WI38 (cell line): Measurements from ENCODE around the gene DYNC1LI1.

Experiments used
- H3K4me3 ChIP-seq: 2 replicates; pipeline ENCODE4 v1.5.1; 2011; ENCODE audit warnings: low read depth, mild to moderate bottlenecking, control low read depth, low read length
- TF ChIP-seq, protein P1 (sequence below): IDR thresholded peaks from 2 replicates; pipeline ENCODE4 v1.5.1; 2012; ENCODE audit warnings: low read depth, mild to moderate bottlenecking, control low read depth, low read length

Gene DYNC1LI1

DNA sequence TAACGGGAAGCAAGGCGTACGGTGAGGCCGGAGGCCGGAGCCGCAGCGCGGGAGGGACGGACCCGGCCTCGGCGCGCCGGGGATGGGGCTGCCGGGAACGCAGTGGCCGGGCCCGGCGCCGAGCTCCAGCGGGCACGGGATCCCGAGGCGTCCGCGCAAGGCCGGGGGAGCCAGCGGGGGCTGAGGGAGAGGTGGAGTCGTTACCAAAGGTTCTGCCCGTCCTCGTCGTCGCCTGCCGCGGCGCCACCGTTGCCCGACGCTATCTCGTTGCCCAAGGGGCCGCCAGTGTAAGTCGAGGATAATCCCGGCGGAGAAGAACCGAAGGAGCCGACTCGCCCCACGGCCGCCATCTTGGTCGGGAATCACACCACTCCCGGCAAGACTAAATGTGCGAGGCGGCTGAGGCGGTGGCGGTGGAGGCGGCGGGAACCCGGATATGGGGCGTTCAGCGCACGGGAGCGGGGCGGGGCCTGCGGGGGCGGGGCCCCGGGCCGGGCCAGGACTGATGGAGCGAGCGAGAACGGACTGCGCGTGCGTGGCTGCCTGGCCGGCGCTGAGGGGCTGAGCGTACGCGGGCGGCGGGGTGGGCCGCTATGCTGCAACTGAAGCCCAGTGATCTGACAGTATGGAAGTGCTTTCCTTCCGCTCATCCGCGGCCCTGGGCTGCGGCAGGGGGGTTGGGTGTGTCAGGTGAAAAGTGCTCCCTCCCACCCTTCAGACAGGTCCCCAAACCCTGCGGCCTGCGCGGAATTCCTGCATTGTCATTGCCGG, at the start of gene DYNC1LI1:
TSS of gene DYNC1LI1 (minus strand) at position 438 of the 771 bp plus-strand sequence. CDS start at position 350, 88 bp downstream.
- TF ChIP-seq, protein P1, sequence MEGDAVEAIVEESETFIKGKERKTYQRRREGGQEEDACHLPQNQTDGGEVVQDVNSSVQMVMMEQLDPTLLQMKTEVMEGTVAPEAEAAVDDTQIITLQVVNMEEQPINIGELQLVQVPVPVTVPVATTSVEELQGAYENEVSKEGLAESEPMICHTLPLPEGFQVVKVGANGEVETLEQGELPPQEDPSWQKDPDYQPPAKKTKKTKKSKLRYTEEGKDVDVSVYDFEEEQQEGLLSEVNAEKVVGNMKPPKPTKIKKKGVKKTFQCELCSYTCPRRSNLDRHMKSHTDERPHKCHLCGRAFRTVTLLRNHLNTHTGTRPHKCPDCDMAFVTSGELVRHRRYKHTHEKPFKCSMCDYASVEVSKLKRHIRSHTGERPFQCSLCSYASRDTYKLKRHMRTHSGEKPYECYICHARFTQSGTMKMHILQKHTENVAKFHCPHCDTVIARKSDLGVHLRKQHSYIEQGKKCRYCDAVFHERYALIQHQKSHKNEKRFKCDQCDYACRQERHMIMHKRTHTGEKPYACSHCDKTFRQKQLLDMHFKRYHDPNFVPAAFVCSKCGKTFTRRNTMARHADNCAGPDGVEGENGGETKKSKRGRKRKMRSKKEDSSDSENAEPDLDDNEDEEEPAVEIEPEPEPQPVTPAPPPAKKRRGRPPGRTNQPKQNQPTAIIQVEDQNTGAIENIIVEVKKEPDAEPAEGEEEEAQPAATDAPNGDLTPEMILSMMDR, result no peak
- peak within 1 kb of the TSS; percentile 84 for H3K4me3 ChIP-seq

DNA sequence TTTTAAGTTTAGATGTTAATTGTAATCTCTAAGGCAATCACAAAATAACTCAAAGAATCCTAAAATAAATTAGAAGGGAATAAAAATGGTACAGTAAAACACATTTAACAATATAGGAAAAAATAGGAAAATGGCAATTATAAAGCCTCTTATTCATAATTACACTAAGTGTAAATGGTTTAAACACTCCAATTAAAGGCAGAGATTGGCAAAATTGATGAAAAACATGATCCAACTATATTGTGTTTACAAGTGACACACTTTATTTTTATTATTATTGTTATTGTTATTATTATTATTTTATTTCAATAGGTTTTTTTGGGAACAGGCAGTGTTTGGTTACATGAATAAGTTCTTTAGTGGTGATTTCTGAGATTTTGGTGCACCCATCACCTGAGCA, 48.7 kb upstream of the DYNC1LI1 start:
- H3K4me3 ChIP-seq, result no peak overlapping the region
- TF ChIP-seq, protein P1, result no peak

DNA sequence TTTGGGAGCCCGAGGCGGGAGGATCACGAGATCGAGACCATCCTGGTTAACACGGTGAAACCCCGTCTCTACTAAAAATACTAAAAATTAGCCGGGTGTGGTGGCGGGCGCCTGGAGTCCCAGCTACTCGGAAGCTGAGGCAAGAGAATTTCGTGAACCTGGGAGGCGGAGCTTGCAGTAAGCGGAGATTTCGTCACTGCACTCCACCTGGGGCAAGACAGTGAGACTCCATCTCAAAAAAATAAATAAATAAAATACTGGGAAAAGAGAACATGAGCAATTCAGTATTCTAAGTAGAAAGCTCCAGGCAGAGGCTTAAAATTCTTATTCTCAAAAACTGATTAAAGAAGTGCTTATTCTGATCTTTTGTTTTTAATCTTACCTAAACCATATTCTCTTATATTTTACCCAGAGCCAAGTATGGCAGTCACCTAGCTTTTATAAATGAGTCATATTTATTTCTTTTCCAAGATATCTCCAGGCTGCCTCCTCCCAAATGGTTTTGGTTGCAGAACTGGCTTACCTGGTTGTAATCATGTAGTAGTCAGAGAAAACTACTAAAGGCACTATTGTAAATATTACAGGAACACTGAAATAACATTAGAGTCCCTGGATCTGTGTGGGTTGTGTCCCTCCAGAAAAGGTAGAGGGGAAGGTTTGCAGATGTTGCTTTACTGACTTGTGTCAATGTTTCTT, 45.8 kb upstream of the DYNC1LI1 start:
- H3K4me3 ChIP-seq, result no peak overlapping the region

DNA sequence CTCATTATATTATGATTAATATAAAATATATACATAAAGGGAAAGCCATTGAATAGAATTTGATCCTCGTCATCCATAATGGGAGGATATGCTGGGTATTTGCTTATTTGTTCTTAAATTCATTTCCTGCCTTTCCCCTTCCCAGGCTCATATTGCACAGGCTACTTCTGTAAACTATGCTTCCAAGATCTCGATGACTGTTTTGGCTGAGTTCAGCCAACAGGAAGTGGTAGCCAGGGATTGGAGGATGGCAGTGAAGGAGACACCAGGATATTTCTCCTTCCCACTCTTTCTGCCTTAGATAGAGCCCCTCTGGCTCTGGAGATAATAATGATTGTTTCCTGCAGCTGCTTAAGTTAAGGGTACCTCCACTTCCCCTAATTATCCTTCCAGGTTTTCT, 44.3 kb upstream of the DYNC1LI1 start:
- TF ChIP-seq, protein P1, result no peak
- no peak overlapping the region for H3K4me3 ChIP-seq

More for the DNA sequence above, 45.8 kb upstream of the DYNC1LI1 start:
- TF ChIP-seq, protein P1, result no peak

DNA sequence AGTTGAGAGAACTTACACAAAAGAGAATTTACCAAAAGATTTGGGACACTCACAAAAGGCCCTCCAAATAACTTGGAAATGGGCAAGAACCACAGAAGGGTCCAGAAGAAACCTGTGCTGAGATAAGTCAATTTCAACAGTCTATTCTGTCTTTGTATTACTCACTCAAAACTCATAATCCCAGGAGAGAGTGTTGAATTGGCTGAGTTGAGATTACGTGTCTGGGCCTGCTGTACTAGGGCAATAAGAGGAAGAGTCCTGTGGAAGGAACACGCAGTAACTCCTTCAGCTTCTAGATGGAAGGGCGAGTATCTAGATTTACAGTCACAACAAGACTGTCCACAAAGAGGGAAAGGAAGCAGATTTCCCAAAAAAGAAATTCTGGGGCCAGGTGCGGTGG, 42.5 kb upstream of the DYNC1LI1 start:
- H3K4me3 ChIP-seq, result no peak overlapping the region
- TF ChIP-seq, protein P1, result no peak

DNA sequence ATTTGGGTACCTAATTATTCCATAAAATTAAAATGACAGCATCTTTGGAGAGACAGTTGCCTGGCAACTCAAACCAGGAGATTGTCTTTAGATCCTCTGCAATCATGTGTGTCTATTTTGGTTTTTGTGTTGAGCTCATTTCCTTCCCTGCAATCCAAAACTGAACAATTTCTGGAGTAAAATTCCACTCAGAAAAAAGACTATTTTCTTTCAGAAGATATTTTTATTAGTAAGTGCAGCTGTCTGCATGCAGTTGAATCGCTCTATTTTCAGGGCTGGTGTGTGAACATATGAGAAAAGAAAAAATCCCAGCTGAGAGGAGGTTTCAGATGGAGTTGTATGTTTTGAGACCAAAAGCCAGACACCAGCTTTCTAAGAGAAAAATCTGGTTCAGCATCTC, 41.9 kb upstream of the DYNC1LI1 start:
- TF ChIP-seq, protein P1, result no peak
- H3K4me3 ChIP-seq, result no peak overlapping the region

DNA sequence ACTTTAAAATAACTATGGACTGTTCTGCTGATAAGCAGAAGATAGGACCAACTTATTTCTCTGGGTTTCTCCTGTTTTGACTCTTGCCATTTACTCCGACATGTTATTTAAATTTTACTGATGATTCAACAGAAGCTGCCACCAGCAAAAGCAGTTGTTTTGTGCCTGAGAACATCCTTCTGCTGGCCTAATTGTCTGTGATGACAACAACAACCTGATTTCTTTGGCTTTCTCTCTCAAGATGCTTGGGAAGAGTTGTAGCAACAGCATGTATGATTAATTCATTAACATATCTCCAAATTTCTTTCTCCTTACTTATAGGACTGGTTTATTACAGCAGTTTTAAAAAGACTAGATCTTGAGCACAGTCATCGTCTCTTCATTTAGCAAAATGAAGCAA, 36.9 kb upstream of the DYNC1LI1 start:
- TF ChIP-seq, protein P1, result no peak
- no peak overlapping the region for H3K4me3 ChIP-seq
